ENCODE data around the gene CCND3.

DNA sequence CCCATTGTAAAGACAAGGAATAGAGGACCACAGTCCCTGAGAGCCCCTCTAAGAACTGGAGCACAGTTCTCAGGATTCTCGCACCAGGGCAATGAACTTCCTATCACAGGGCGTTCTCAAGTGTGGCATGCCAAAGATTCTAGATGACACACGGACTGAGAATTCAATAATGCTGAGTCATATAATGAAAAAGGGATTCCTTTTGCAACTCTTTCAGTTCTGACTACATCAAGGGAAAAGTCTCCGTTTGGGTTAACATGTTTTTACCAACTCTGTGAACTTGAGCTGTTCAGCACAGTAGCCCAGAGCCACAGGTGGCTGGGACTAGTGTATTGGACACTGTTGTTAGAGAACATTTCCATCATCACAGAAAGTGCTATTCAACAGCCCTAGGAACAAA lies 24.1 kb downstream of the CCND3 start:
- no peak for TF ChIP-seq EZH2 (IDR thresholded peaks at IDR 0.05; ENCODE audit: low read depth, low read length, severe bottlenecking)
- TF ChIP-seq EP300 (IDR thresholded peaks at IDR 0.05; ENCODE audit: borderline replicate concordance in 1 of 2, low read depth in 2 of 2, low read length in 2 of 2) = no peak
- TF ChIP-seq, protein P1, sequence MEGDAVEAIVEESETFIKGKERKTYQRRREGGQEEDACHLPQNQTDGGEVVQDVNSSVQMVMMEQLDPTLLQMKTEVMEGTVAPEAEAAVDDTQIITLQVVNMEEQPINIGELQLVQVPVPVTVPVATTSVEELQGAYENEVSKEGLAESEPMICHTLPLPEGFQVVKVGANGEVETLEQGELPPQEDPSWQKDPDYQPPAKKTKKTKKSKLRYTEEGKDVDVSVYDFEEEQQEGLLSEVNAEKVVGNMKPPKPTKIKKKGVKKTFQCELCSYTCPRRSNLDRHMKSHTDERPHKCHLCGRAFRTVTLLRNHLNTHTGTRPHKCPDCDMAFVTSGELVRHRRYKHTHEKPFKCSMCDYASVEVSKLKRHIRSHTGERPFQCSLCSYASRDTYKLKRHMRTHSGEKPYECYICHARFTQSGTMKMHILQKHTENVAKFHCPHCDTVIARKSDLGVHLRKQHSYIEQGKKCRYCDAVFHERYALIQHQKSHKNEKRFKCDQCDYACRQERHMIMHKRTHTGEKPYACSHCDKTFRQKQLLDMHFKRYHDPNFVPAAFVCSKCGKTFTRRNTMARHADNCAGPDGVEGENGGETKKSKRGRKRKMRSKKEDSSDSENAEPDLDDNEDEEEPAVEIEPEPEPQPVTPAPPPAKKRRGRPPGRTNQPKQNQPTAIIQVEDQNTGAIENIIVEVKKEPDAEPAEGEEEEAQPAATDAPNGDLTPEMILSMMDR (IDR thresholded peaks at IDR 0.05; ENCODE audit: control extremely low read depth in 1 of 3, insufficient read depth in 1 of 3, low read depth in 1 of 3, low read length in 3 of 3) = no peak
- no peak for TF ChIP-seq JUND (IDR thresholded peaks at IDR 0.05; ENCODE audit: low read length)
- no peak for TF ChIP-seq TBP (IDR thresholded peaks at IDR 0.05; ENCODE audit: low read depth, low read length)
- no peak for TF ChIP-seq POLR2A (IDR thresholded peaks at IDR 0.05; ENCODE audit: control extremely low read depth in 1 of 2, low read depth in 2 of 2, low read length in 2 of 2)
- no peak for TF ChIP-seq EGR1 (IDR thresholded peaks at IDR 0.05; ENCODE audit: borderline replicate concordance, low read depth, low read length)
- TF ChIP-seq BRCA1 (IDR thresholded peaks at IDR 0.05; ENCODE audit: low read depth, low read length) = no peak
- TF ChIP-seq, protein P2, sequence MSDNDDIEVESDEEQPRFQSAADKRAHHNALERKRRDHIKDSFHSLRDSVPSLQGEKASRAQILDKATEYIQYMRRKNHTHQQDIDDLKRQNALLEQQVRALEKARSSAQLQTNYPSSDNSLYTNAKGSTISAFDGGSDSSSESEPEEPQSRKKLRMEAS (IDR thresholded peaks at IDR 0.05) = no peak
- TF ChIP-seq POU5F1 (IDR thresholded peaks at IDR 0.05; ENCODE audit: low read depth, low read length) = no peak
- no peak for TF ChIP-seq TCF12 (IDR thresholded peaks at IDR 0.05; ENCODE audit: low read depth, low read length)
- no peak for TF ChIP-seq JUN (IDR thresholded peaks at IDR 0.05; ENCODE audit: low read depth, low read length)

Data from H1 (cell line).